Measurements from ENCODE around the gene SH3GL3.

Gene SH3GL3

GRCh38 chr15:83554558-83554957 lies 107.4 kb downstream of the SH3GL3 start:
- DNase-seq, result no peak
- in situ Hi-C loops (cut with HindIII; ENCODE audit: low pct_ligation_motif_present, low pct_unique_long_range_greater_than_20kb, low sequenced_read_pairs), result no loop called here

GRCh38 chr15:83555383-83555782 lies 108.2 kb downstream of the SH3GL3 start:
- no peak for DNase-seq
- in situ Hi-C loops (cut with HindIII; ENCODE audit: low pct_ligation_motif_present, low pct_unique_long_range_greater_than_20kb, low sequenced_read_pairs), result no loop called here

GRCh38 chr15:83556068-83556467 lies 108.9 kb downstream of the SH3GL3 start:
- DNase-seq, result no peak
- in situ Hi-C loops (cut with HindIII; ENCODE audit: low pct_ligation_motif_present, low pct_unique_long_range_greater_than_20kb, low sequenced_read_pairs), result no loop called here

GRCh38 chr15:83556754-83557153 lies 109.6 kb downstream of the SH3GL3 start:
- DNase-seq, result no peak
- in situ Hi-C loops (cut with HindIII; ENCODE audit: low pct_ligation_motif_present, low pct_unique_long_range_greater_than_20kb, low sequenced_read_pairs), result no loop called here

GRCh38 chr15:83558146-83558545 lies 111.0 kb downstream of the SH3GL3 start:
- in situ Hi-C loops (cut with HindIII; ENCODE audit: low pct_ligation_motif_present, low pct_unique_long_range_greater_than_20kb, low sequenced_read_pairs), result no loop called here
- no peak for DNase-seq

- peak; percentile 57 for DNase-seq
- in situ Hi-C loops (cut with HindIII; ENCODE audit: low pct_ligation_motif_present, low pct_unique_long_range_greater_than_20kb, low sequenced_read_pairs), result no loop called here
Observed at GRCh38 chr15:83559310-83559966, 112.3 kb downstream of the SH3GL3 start.

- in situ Hi-C loops (cut with HindIII; ENCODE audit: low pct_ligation_motif_present, low pct_unique_long_range_greater_than_20kb, low sequenced_read_pairs), result no loop called here
- no peak for DNase-seq
Observed at GRCh38 chr15:83561661-83562060, 114.5 kb downstream of the SH3GL3 start.

GRCh38 chr15:83565138-83565537 lies 118.0 kb downstream of the SH3GL3 start:
- no peak for DNase-seq
- in situ Hi-C loops (cut with HindIII; ENCODE audit: low pct_ligation_motif_present, low pct_unique_long_range_greater_than_20kb, low sequenced_read_pairs), result no loop called here

- in situ Hi-C loops (cut with HindIII; ENCODE audit: low pct_ligation_motif_present, low pct_unique_long_range_greater_than_20kb, low sequenced_read_pairs), result no loop called here
- DNase-seq, result peak; percentile 45
Observed at GRCh38 chr15:83565553-83566159, 118.5 kb downstream of the SH3GL3 start.

- in situ Hi-C loops (cut with HindIII; ENCODE audit: low pct_ligation_motif_present, low pct_unique_long_range_greater_than_20kb, low sequenced_read_pairs), result no loop called here
- DNase-seq, result no peak
Observed at GRCh38 chr15:83567318-83567717, 120.2 kb downstream of the SH3GL3 start.

- no peak for DNase-seq
- in situ Hi-C loops (cut with HindIII; ENCODE audit: low pct_ligation_motif_present, low pct_unique_long_range_greater_than_20kb, low sequenced_read_pairs), result no loop called here
Observed at GRCh38 chr15:83569341-83569740, 122.2 kb downstream of the SH3GL3 start.

- DNase-seq, result no peak
- in situ Hi-C loops (cut with HindIII; ENCODE audit: low pct_ligation_motif_present, low pct_unique_long_range_greater_than_20kb, low sequenced_read_pairs), result no loop called here
Observed at GRCh38 chr15:83570756-83571155, 123.6 kb downstream of the SH3GL3 start.

GRCh38 chr15:83571820-83572707 lies 124.9 kb downstream of the SH3GL3 start:
- peak; percentile 26 for DNase-seq
- in situ Hi-C loops (cut with HindIII; ENCODE audit: low pct_ligation_motif_present, low pct_unique_long_range_greater_than_20kb, low sequenced_read_pairs), result no loop called here

- in situ Hi-C loops (cut with HindIII; ENCODE audit: low pct_ligation_motif_present, low pct_unique_long_range_greater_than_20kb, low sequenced_read_pairs), result no loop called here
- DNase-seq, result no peak
Observed at GRCh38 chr15:83574345-83574744, 127.2 kb downstream of the SH3GL3 start.

GRCh38 chr15:83578691-83579090 lies 131.6 kb downstream of the SH3GL3 start:
- in situ Hi-C loops (cut with HindIII; ENCODE audit: low pct_ligation_motif_present, low pct_unique_long_range_greater_than_20kb, low sequenced_read_pairs), result no loop called here
- no peak for DNase-seq

GRCh38 chr15:83581381-83581780 lies 134.2 kb downstream of the SH3GL3 start:
- DNase-seq, result no peak
- in situ Hi-C loops (cut with HindIII; ENCODE audit: low pct_ligation_motif_present, low pct_unique_long_range_greater_than_20kb, low sequenced_read_pairs), result no loop called here

- in situ Hi-C loops (cut with HindIII; ENCODE audit: low pct_ligation_motif_present, low pct_unique_long_range_greater_than_20kb, low sequenced_read_pairs), result no loop called here
- no peak for DNase-seq
Observed at GRCh38 chr15:83582381-83582780, 135.2 kb downstream of the SH3GL3 start.

- in situ Hi-C loops (cut with HindIII; ENCODE audit: low pct_ligation_motif_present, low pct_unique_long_range_greater_than_20kb, low sequenced_read_pairs), result no loop called here
- peak; percentile 9 for DNase-seq
Observed at GRCh38 chr15:83585601-83586335, 138.6 kb downstream of the SH3GL3 start.

GRCh38 chr15:83587091-83587490 lies 139.9 kb downstream of the SH3GL3 start:
- in situ Hi-C loops (cut with HindIII; ENCODE audit: low pct_ligation_motif_present, low pct_unique_long_range_greater_than_20kb, low sequenced_read_pairs), result no loop called here
- no peak for DNase-seq
